T follicular helper cell (primary cell): ENCODE data around the gene TOM1L2.

Experiments used
- DNase-seq: peaks from one replicate; pipeline ENCODE4 v3.0.0-alpha.2; 2020; ENCODE audit warnings: low read depth

TOM1L2 gene

DNA sequence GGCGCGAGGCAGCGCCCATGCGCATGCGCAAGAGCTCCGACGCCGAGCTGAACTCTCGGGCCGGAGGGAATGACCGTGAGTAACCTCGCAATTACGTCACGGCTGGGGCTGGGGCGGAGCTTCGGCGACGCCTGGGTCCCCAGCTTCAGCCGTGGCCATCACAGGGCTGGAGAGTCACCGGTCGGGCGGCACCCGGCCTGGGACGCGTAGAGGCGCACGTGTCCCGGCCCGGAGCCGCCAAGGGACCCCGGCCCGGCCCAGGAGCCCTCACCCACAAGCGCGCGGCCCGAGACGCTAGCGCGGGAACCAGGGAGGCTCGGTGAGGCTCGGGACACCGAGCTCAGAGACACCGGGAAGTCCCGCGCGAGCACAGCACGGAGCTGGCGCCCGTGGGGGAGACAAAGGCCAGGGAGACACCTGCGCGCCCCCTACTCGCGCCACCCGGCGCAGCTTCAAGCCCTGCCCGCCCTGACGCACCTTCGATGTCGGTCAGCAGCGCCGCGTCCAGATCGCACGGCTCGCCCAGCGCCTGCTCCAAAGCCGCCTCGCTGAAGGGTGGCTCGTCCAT is 135.9 kb downstream of the TOM1L2 start:
- peak; percentile 96 for DNase-seq

GRCh38 chr17:17835415-17836249 is 136.6 kb downstream of the TOM1L2 start:
- no peak for DNase-seq

DNA sequence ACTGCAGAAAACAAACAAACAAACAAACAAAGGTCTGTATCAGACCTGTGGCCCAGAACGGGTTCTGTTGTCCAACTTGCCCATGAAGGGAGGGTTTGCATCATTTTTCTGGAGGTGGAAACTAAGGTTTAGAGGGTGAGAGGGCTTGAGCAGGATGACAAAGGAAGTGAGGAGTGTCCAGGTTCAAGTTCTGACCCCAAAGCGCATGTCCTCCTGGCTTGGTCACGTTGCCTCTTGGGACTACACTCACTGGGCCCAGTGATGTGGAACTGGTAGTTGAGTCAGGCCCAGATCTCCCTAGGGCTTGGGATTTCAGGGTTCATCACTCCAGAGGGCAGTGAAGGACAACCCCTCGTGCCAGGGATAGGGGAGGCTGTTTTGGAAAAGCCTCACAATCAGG is 137.2 kb downstream of the TOM1L2 start:
- DNase-seq = no peak

GRCh38 chr17:17833658-17834357 is 138.4 kb downstream of the TOM1L2 start:
- no peak for DNase-seq

GRCh38 chr17:17832032-17832363 is 140.2 kb downstream of the TOM1L2 start:
- no peak for DNase-seq

DNA sequence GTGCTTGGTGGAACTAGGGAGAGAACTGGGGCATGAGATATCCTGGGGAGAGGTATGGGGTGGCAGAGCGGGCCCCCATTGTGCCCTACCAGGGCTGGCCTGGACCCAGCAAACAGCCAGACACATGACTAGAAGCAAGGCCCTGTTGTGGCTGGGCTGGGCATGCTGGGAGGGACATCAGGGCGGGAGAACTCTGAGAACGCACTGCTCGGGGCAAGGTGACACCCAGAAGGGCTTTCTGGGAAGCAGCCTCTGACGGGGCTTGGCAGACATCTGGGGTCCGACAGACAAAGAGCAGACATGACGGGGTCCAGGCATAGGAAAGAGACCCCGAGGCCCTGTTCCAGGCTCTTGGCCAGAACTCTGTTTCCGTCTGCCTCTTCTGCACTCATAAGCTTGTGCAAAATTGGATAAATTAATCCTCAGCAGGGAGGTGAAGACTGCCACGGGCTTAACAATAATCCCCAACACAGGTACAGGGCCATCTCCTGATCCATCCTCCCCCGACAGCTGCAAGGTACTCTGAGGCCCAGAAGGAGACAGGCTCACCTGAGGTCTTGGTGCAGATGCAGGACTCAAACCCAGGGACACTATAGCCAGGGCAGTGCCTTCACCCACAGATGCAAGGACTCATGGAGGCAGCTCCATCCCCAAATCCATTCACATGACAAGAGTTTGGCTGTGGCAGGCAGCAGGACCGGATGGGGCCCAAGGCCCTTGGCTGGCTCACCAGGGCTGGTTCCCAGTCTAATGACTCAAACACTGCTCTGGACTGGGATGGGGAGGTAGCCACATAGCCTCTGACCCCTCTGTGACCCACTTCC is 140.8 kb downstream of the TOM1L2 start:
- no peak for DNase-seq

DNA sequence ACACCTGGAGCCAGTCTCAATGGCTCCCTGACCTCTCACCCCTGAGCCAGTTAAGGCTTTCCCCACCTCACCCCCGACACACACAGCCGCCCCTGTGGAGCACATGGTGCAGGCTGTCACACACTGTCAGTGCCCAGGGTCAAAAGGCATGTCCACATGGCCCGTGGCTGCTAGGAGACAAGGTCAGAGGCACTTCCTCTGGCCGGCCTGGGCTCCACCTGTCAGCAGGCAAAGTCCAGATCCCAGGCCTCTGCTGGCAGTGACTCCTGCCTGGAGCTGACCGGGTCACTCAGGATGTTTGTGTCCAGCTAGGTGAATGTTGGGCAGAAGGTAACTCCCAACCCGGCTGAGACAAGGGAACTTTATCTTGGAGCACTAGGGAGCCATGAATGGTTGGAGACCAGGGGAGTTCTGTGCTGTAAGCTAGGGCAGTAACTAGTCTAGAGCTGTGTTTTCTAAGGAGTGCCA is 141.4 kb downstream of the TOM1L2 start:
- DNase-seq = no peak

GRCh38 chr17:17830269-17830567 is 142.0 kb downstream of the TOM1L2 start:
- no peak for DNase-seq

DNA sequence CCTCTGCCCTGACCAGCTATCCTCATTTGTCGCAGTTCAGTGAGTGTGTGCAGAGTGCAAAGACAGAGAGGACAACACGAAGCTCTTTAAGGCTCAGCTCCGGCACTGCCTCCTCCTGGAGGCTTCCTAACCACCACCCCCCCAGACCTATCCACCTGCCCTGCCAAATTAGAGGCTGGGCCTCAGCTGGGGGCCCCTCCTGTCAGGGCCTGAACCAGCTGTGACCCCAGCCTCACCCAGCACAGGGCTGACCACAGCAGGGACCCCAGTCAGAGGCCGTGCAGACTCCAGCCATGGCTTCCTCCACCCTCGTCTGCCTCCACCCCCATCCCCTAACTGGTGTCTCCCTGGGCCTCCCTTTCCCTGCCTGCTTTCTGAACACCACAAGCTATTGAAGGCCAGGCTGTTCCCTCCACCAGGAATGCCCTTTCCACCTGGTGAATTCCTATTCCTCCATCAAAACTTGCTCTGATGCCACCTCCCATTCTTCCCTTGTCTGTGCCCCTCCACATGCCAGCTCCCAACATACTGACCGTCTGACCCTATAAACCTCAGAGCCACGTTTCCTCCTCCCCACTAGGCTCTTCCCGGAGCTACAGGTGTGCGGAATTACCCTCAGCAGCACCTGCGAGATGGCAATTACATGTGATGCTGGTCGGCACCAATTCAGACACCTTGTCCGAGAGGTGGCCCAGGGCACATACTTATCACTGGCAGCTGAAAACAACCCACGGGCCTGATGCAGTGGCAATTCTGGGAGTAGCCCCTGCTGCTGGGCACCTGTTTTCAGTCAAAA is 144.2 kb downstream of the TOM1L2 start:
- DNase-seq = no peak

DNA sequence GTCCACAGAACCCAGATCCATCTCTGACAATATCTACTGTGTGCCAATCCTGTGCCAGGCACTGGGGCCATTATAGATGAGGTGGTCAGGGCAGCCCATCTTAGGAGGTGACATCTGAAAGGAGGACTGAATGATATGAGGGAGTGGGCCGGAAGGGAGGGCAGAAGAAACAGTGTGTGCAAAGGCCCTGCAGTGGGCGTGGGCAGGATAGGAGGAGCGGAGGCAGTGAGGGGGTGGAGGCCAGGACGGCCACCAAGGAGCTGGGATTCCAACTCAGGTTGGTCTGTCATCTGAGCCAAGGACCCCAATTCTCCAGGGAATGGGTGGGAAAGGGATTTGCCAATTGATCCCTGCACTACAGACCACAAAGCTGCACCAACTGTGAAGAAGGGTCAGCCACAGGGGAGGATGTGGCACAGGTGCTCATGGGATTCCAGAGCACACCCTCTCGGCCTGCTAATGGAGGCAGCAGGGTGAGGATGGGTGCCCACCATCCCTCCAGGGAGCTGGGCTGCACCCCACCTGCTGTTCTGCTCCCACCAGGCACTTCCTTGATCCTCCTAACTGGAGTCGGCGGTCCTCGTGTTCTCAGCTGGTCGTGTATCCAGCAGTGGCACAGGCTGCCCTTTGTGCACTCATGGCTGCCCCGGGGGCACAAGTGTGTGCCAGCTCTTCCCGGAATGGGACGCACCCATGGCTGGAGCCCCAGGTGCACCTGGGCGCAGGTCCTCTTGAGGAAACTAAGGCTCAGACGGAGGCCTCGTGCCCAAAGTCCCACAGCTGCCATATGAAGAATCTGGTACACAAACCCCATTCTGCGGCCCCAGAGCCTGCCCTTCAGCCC is 145.0 kb downstream of the TOM1L2 start:
- no peak for DNase-seq

- DNase-seq = no peak
Observed at GRCh38 chr17:17826342-17826713, 145.9 kb downstream of the TOM1L2 start.

DNA sequence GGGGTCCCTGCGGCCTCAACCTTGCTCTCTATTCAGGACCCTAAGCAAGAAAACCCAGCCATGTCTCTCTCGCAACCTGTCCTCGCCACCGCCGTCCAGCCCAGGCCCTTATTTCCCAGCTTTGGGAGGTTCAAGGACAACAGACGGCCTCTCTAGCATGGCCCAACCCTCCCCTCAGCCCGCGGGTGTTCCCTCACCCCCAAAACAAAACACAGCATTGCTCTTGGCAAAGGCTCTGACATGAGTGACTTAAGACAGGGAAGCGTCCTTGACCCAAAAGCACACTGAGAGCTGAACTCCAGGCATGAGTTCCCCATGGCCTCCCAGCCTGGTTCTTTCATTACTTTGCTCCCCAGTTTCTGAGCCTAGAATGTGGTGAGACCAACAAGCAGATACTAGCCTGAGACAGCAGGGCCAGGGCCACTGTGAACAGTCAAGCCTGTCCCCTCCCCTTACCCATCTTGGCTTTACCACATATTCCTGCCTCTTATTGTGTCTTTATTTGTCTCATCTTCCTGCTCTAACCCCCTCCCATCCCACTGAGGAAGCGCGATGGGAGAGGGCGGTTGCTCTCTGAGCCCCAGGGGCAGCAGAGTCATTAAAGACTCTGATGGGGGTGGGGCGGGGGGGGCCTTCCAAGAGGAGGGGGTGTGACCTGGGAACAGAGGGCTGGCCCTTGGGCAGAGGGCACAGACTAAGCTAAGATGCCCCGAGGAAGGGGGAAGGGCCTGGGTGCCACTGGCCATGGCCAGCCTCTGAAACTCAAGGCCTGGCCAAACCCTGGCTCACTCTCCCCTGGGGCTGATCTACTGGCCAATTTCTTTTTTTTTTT is 147.2 kb downstream of the TOM1L2 start:
- DNase-seq = no peak

DNA sequence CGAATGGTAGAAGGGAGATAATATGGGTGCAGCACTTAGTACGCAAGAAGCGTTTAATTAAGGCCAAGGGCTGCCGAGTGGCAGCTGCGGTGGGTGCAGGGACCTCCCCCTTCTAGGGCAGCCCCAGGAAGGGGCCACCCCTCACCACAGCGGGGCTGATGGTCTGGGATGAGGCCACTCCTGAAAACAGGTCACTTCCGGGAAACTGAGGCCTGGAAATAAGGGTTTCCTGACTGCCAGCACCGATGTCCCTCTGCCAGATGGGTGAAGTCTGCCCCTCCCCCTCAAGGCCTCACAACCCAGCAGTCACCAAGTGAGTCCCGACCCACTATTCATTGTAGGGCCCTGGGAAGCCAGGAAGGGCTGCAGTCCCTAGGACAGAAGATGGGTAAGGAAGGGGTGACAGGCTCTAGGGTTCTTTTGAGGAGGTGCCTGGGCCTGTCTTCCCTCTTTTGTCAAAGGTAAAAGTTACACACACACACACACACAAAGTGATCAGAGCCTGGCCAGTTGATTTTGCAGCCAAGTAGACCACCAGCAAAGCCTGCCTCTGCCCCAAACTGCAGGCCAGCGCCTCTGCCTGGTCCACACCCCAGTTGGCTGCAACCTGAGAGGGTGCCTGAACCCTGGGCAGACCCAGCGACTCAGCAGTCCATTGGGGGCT is 147.9 kb downstream of the TOM1L2 start:
- no peak for DNase-seq

GRCh38 chr17:17823433-17824118 is 148.6 kb downstream of the TOM1L2 start:
- DNase-seq = peak; percentile 66

DNA sequence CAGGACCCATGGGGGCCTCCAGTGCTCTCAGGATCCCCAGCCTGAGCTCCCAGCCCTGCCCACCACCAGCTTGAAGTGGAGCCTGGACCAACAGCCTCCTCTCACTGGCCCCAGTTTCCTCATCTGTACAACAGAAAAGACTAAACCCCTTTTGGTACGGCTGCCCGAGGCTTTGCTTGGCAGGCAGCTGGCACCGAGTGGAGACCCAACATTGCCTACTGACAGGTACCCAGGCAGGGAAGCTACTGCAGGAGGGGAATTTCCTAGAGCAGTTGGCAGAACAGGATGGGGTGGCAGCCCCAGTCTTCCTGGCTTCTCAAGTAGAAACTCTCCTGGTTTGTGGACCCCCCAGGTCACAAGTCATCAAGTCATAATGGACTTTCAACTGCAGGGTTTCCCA is 149.6 kb downstream of the TOM1L2 start:
- DNase-seq = no peak

DNA sequence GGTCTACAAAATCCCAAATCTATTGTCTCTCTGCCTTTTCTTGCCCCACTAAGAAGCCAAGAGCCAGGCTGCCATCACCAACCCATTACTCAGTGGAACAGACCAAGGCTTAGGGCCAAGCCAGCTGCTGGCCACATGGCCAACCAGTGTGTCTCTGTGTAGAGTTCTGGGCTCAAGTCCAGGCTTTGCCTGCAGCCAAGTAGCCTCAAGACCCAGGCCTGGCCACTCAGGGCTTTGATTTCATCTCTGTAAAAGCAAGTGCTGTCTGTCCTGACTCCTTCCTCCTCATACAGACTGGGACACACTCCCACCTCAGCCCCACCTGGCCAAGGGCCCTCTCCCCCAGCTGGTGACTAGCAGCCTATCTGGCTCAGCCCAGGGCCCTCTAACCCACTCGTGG is 150.0 kb downstream of the TOM1L2 start:
- no peak for DNase-seq

DNA sequence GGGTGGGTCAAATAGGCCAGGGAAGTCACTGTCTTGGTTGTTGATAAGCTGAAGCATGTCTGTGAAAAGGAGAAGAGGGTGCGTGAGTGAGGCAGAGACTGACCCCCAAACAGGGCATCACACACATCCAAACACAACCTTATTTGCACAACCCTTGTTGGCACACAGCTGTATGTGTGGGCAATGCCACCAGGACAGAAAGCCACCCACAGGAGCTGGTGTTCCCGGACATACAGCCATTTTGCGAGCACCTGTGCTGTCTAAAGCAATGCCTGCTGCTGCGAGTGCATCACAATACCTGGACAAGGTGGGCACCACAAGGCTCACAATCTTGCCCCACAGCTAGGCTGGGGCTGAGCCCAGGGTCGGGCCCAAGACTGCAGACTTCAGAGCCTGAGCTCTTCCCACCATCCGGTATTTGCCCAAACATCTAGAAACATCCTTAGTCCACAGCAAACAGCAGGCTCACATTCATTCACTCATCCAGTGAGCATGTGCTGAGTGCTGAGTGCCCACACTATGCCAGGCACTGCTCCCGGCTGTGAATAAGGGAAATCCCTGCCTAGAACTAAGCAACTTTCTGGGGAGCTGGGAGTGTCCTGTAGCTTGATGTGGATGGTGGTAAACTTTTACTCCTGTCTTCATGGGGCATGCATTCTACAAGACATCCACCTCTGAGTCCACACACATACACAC is 151.6 kb downstream of the TOM1L2 start:
- DNase-seq = no peak

DNA sequence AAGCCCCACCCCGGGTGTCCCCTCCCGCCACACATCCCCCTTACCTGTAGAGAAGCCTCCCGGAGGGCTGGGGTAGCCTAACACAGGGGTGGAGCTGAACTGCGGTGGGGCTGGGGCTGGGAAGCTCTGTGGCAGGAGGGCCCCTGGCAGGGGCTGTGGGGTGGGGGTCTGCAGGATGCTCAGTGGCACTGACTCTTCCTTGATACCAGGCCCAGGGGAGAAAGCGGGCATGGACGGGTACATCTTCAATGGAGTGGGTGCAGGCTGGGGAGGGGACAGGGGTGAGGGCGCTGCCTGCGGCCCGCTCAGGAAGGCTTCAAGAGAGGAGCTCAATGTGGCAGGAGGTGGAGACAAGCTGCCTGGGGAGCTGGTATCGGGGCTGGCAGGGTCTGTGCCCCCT is 152.2 kb downstream of the TOM1L2 start:
- no peak for DNase-seq
